ENCODE data around the gene TSHZ3.

Gene TSHZ3

DNA sequence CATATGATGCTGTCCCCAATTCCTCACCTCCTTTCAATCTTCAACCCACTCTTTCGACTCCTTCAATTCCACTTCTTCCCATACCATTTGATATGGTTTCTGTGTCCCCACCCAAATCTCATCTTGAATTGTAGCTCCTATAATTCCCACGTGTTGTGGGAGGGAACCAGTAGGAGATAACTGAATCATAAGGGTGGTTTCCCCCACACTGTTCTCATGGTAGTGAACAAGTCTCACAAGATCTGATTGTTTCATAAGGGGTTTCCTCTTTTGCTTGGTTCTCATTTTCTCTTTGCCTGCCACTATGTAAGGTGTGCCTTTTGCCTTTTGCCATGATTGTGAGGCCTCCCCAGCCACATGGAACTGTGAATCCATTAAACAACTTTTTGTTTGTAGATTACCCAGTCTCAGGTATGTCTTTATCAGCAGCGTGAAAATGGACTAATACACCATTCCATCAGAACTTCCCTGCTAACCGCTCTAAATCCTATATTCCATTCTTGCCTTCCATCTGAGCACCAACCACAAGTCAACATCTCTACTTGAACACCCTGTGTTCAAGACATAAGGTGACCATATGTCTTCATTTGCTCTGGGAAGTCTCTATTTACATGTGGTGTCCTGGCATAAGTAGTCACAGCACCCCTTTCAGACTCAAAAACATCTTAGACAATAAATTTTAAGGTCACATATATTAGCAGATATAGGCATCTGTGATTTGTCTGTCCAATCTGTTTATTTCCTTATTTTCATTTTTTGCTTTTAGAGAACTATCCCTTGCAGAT lies 122.9 kb downstream of the TSHZ3 start:
- no peak for DNase-seq (ENCODE audit: low read depth)
